HG03354 (cell line): ENCODE results near the gene NEIL3.

Experiments used
- ATAC-seq: cut with Tn5 transposase; IDR thresholded peaks from one replicate; pipeline ENCODE4 v1.9.1; 2021; ENCODE audit warnings: mild to moderate bottlenecking; ENCODE audit not compliant: unreplicated experiment, poor library complexity, severe bottlenecking

The NEIL3 gene

DNA sequence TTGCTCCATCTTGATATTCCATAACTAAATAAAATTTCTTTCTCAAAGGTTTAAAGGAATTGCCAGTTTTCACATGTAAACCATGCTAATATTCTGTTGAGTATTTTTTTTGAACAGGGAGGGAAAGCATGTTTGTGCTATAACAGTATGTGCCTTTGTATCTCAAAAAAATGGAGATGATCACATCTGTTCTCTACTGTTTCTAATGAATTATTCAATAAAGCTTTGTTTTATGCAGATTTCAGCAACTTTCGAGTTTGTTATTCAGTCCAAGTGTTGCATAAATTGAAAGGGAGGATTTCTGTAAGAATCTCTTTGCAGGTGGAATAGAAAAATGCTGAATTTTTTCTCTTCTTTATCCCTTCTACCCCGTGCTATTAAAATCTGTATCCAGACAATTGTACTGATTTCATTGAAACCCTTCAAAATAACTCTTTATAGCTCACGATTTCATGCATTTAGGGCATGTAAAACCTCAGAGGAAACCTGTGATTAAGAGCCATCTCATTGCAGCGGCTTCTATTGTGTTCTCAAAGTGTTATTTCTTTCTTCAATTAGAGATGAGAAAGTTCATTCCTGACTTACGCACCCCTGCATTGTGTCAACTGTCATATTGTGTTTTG, 42.1 kb downstream of the NEIL3 start:
- ATAC-seq = no peak

DNA sequence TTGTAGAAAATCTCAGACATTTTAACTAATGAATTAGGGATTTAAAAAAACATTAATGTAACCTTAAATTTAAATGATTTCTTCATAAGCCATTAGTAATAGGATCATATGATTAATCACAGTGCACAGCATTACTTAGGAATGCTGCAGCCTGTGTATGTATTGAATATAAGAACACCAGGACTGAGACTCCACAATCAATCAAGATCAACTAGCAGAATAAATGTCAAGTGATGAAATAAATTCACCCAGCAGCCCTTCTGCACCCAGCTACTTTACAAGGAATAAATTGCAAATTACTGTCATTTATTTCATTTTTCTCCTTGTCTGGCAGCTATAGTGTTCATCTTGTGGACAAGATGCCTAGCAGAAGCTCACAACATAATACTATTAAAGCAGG, 46.5 kb downstream of the NEIL3 start:
- ATAC-seq = no peak

DNA sequence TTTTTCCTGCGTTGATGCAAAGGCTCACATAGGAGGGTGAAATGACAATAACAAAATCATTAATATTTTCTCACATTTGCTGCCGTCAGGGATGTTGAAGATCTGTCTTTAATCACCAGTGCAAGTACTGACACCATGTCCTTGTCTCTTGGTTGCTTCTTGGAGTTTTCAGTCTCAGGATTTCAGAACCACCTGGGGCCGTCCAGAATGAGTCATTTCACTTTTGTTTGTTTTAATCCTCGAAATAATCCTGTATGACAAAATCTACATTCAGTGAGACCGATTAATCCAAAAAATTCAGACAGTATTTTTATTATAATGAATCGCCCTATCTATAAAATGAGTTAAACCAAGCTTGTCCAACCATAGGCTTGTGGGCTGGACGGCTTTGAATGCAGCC, 47.2 kb downstream of the NEIL3 start:
- ATAC-seq = no peak

DNA sequence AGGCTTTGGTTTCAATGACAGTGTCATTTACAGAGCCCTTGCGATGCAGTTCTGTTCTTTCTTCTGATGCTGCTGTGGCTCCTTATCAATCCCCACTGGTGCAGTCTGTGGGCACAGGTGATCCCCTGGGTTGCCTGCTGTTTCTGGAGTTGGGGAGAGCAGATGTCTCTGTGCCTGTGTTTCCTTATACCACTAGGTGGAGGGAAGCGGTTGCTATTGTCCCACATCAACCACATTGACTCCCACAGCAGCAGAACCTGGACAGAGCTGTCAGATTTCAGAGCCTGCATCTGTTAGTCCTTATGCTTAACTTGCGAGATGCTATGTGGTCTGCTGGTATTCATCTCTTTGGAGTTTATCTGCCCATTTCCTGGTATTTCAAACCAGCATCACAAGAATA, 57.7 kb downstream of the NEIL3 start:
- ATAC-seq = peak; percentile 70

DNA sequence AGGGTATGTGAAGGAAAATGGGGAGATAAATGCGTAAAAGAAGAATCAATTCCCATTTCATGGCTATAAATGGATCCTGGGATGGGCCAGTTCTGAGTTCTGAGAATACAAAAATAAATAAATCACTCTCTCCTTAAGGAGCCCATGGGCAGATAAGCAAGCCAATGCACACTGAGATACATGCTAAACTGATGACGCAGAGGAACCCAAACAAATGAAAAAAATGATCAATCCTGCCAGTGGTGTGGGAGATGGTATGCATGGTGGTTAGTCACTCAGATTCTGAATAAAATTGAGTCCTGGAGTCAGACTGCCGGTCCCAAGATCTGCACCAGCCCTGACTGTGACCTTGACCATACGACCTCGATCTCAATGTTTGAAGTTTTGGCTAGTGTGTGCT, 59.7 kb downstream of the NEIL3 start:
- no peak for ATAC-seq

GRCh38 chr4:177371461-177371860, 61.8 kb downstream of the NEIL3 start:
- ATAC-seq = no peak

- ATAC-seq = no peak
Observed at GRCh38 chr4:177374966-177375365, 65.3 kb downstream of the NEIL3 start.

DNA sequence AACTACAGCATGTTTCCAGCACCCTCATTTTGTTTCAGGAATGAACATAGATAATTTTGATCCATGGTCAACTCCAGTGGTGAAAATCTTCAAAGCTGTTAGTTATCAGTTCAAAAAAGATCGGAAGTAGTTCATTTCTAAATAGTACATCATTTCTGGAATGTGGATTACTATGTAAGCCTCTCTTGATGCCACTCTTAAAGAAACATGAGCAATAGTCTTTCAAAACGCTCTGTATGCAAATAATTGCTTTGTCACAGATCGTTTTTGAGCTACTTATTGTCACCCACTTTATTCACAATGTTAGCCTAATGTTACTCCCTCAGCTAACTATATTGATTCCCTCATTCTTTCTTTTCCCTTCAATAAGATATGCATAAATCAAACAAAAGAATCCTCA, 65.7 kb downstream of the NEIL3 start:
- ATAC-seq = no peak

DNA sequence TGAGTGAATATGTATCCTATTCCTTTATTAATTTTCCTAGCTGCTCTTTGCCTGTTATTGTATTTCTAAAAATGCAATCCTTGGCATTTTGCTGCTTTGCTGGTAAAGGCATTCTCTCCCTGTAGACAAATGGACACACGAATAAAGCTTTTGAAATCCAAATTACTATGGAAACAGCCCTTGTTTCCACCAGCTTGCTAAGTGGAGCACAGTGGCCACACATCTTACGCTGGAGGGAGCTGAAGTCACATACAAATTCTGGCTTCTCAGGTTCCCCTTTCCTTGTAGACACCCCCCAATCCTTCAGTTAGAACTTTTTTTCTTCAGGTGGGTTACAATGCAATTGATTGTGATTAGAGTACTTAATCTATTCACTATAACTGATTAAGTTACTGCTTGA, 66.3 kb downstream of the NEIL3 start:
- no peak for ATAC-seq

DNA sequence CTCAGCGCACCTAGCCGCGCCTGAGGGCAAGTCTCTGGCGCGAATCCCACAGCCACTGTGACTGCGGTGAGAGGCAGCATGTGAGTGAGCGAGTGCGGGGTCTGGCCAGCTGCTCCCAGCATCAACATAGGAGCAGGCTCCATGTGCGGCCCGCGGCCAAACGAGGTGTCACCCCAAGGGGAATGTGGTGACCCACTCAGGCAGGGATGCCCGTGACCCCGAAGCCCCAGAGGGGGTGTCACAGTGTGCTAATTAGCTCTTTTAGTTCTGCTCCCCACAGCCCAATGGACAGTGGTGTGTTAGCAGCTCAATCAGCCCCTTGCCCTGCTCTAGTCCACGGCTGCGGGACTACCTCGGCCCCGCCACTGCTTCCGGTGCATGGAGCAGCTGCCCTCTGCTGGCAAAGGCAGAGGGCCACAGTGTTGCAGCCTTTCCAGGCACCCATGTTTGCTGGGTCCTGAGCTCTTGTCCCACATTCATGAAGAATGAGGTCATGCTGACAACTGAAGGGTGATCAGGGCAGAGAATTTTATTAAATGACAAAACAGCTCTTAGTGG, 71.1 kb downstream of the NEIL3 start:
- peak; percentile 52 for ATAC-seq

GRCh38 chr4:177381762-177382310, 72.2 kb downstream of the NEIL3 start:
- ATAC-seq = no peak

- no peak for ATAC-seq
Observed at GRCh38 chr4:177384856-177385397, 75.3 kb downstream of the NEIL3 start.

DNA sequence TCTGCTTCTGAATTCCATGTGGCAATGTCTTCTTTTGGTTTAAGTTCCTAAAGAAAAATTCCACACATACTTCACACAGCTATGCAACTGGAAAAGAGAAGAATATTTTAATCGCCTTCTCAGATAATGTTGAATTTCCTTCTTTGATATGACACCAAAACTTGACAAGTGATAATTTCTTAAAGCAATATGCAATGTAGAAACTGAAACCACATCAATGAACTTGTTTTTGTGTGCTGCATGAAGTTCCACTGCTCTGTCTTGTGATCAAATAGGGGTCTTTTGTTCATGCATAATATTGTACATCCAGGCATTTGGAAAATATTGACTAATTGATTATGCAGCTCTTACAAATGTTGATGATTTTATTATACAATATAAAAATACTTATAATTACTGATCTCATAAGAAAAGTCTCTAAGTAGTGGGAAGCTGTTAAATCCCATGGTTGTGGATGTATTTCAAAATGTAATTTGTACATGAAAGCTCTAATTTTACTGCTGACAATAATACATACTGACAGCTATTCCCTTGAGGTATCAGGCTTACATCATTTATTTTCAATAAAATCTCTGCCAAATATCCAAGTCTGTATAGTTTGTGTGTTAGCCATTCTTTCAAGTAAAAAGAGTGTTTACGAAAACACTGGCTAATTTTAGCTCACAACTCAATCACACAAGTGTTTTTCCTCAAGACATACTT, 76.1 kb downstream of the NEIL3 start:
- ATAC-seq = no peak

GRCh38 chr4:177386278-177386815, 76.7 kb downstream of the NEIL3 start:
- ATAC-seq = no peak

GRCh38 chr4:177391287-177391686, 81.6 kb downstream of the NEIL3 start:
- no peak for ATAC-seq

DNA sequence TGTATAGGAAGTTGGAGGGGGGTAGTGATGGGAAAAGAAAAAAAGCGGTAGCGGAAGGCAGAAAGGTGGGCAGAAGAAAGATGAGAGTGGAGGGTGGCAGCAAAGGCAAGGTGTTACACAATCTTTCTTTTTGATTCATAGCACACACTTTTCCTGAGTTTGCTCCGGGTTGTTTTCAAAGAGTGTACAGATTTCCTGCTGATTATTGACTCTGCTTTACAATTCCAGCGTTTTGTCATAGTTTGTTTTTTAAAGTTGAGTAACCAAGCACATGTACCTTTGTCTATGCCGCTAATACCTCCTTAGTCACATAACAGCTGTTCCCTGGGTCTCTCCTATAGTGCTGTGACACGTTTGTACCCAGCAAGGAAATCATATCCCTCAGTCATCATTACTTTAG, 82.3 kb downstream of the NEIL3 start:
- no peak for ATAC-seq

GRCh38 chr4:177393236-177393635, 83.6 kb downstream of the NEIL3 start:
- peak; percentile 61 for ATAC-seq

- no peak for ATAC-seq
Observed at GRCh38 chr4:177396352-177396751, 86.7 kb downstream of the NEIL3 start.

- ATAC-seq = no peak
Observed at GRCh38 chr4:177400030-177400429, 90.4 kb downstream of the NEIL3 start.

GRCh38 chr4:177401658-177402273, 92.1 kb downstream of the NEIL3 start:
- no peak for ATAC-seq
